ENCODE measurements around the gene KRTAP10-3. TPM values are rescaled to one million over a fixed set of nuclear protein-coding genes. Genes with fewer than 3 reads are reported as not detected.

The KRTAP10-3 gene
- total RNA-seq, 1 experiment from 2014 or later = not detected

DNA sequence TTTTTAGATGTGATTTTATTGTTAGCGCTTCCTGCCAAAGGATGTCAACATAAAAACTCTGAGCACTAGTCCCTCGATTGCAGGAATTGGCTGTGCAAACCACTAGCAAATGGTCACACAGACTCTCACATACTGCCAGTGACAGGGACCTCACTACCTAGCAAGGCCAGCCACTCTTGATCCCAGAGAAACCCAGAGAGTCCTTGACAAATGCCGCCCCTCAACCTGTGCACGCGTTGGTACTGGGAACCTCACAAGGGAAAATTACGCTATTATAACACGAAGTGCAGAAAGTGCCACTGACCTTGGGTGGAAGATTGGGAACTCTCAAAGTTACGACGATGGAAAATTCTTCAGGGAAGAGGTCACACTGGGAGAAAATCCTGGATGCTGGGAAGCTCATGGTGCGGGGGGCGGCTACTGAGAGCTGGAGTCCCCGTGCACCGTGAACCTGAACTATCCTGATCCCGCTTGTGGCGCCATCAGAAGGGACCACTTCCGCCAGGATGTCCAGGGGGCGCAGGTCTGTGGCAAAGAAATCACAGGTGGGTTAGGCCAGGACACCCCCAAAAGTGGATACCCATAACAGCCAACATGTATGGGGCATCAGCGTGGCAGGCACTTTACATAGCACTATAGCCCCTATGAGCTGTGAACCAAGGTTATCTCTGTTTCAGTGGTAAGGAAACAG lies 9.0 kb upstream of the KRTAP10-3 start:
- H3K4me2 ChIP-seq (ENCODE audit: low read length) = no peak overlapping the region
- no peak overlapping the region for H3K9ac ChIP-seq (ENCODE audit: low read length)
- no TSS peak for BruUV-seq (replicated peaks)
- peaks cover 5% of the 10 kb centered on the region; the same call in 1 of the 2 replicates for H3K9me3 ChIP-seq (ENCODE audit: low read length)
- no peak overlapping the region for H3K27ac ChIP-seq (ENCODE audit: low read length)
- no peak for TF ChIP-seq EZH2phosphoT487 (IDR thresholded peaks at IDR 0.05; ENCODE audit: borderline replicate concordance, low read length)
- no peak for TF ChIP-seq EZH2 (IDR thresholded peaks at IDR 0.05; ENCODE audit: low read length, unreplicated experiment)
- TF ChIP-seq, protein P1, sequence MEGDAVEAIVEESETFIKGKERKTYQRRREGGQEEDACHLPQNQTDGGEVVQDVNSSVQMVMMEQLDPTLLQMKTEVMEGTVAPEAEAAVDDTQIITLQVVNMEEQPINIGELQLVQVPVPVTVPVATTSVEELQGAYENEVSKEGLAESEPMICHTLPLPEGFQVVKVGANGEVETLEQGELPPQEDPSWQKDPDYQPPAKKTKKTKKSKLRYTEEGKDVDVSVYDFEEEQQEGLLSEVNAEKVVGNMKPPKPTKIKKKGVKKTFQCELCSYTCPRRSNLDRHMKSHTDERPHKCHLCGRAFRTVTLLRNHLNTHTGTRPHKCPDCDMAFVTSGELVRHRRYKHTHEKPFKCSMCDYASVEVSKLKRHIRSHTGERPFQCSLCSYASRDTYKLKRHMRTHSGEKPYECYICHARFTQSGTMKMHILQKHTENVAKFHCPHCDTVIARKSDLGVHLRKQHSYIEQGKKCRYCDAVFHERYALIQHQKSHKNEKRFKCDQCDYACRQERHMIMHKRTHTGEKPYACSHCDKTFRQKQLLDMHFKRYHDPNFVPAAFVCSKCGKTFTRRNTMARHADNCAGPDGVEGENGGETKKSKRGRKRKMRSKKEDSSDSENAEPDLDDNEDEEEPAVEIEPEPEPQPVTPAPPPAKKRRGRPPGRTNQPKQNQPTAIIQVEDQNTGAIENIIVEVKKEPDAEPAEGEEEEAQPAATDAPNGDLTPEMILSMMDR (conservative IDR thresholded peaks at IDR 0.05; ENCODE audit: low read depth, low read length) = no peak
- POLR2A ChIA-PET (ENCODE audit: unreplicated experiment) = no interaction called here
- intact Hi-C loops (cut with micrococcal nuclease) = no loop called here
- CTCF ChIA-PET = no interaction called here
- no peaks in the 10 kb centered on the region for H3K79me2 ChIP-seq (ENCODE audit: low read length)
- H3K9me2 ChIP-seq (replicated peaks; ENCODE audit: low read length) = no peaks in the 10 kb centered on the region
- H3K4me1 ChIP-seq (ENCODE audit: insufficient read depth, low read length) = no peaks in the 10 kb centered on the region
- no peaks in the 10 kb centered on the region for H3K27me3 ChIP-seq (ENCODE audit: low read length)
- no peak overlapping the region for H3K4me3 ChIP-seq (ENCODE audit: low read length)
- H3F3A ChIP-seq (ENCODE audit: low read length, unreplicated experiment) = no peaks in the 10 kb centered on the region
- H3K36me3 ChIP-seq (ENCODE audit: low read depth, low read length) = no peaks in the 10 kb centered on the region
- no peak overlapping the region for H2AFZ ChIP-seq (ENCODE audit: low read length)
- ATAC-seq (no peak), DNase-seq (no peak)
- H4K20me1 ChIP-seq (ENCODE audit: low read length) = no peaks in the 10 kb centered on the region

DNA sequence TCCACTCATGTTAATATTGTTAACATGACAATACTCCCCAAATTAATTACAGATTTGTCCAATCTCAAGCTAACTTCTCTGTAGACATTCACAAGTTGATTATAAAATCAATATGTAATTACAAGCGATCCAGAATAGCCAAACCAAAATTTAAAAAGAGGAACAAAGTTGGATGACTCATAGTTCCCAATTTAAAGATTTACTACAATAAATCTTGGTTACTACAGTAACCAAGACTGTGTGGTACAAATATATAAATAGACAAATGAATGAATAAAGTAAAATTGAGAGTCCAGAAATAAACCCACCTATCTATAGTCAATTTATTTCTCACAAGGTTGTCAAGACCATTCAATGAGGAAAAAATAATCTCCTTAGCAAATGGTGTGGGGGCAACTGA lies 7.8 kb upstream of the KRTAP10-3 start:
- H3K9me3 ChIP-seq (ENCODE audit: low read length) = peaks cover 5% of the 10 kb centered on the region; the same call in 1 of the 2 replicates
- no peak overlapping the region for H3K4me3 ChIP-seq (ENCODE audit: low read length)
- H3K36me3 ChIP-seq (ENCODE audit: low read depth, low read length) = no peaks in the 10 kb centered on the region
- BruUV-seq (replicated peaks) = no TSS peak
- ATAC-seq (no peak), DNase-seq (no peak)
- H4K20me1 ChIP-seq (ENCODE audit: low read length) = no peaks in the 10 kb centered on the region
- no peaks in the 10 kb centered on the region for H3K9me2 ChIP-seq (replicated peaks; ENCODE audit: low read length)
- no peak overlapping the region for H3K9ac ChIP-seq (ENCODE audit: low read length)
- H3K27me3 ChIP-seq (ENCODE audit: low read length) = no peaks in the 10 kb centered on the region
- no peaks in the 10 kb centered on the region for H3K79me2 ChIP-seq (ENCODE audit: low read length)
- intact Hi-C loops (cut with micrococcal nuclease) = no loop called here
- no peak overlapping the region for H3K4me2 ChIP-seq (ENCODE audit: low read length)
- TF ChIP-seq, protein P1 (conservative IDR thresholded peaks at IDR 0.05; ENCODE audit: low read depth, low read length) = no peak
- no peak for TF ChIP-seq EZH2phosphoT487 (IDR thresholded peaks at IDR 0.05; ENCODE audit: borderline replicate concordance, low read length)
- no peak for TF ChIP-seq EZH2 (IDR thresholded peaks at IDR 0.05; ENCODE audit: low read length, unreplicated experiment)
- no peaks in the 10 kb centered on the region for H3K4me1 ChIP-seq (ENCODE audit: insufficient read depth, low read length)
- POLR2A ChIA-PET (ENCODE audit: unreplicated experiment) = no interaction called here
- no peak overlapping the region for H2AFZ ChIP-seq (ENCODE audit: low read length)
- H3F3A ChIP-seq (ENCODE audit: low read length, unreplicated experiment) = no peaks in the 10 kb centered on the region
- no peak overlapping the region for H3K27ac ChIP-seq (ENCODE audit: low read length)
- CTCF ChIA-PET = no interaction called here

DNA sequence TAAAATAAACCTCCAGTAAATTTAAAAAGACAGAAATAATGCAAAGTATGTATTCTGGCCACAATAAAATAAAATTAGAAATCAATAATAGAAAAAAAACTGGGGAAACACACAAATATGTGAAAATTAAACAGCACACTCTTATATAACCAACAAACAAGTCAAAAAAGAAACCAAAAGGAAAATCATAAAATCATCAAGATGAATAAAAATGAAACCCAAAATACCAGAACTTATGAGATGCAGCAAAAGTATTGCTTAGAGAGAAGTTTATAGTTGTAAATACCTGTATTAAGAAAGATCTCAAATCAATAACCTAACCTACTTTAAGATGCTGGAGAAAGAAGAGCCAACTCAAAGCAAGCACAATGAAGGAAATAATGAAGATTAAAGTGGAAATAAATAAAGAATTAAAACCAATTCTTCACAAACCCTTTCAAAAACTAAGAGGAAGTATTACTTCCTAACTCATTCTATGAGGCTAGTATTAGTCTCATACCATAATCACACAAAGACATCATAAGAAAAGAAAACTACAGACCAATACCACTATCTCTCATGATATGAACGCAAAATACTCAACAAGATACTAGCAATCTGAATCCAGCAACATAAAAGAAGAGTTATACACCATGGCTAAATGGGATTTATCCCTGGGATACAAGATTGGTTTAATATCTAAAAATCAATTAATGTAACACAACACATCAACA lies 6.4 kb upstream of the KRTAP10-3 start:
- no peaks in the 10 kb centered on the region for H4K20me1 ChIP-seq (ENCODE audit: low read length)
- POLR2A ChIA-PET (ENCODE audit: unreplicated experiment) = no interaction called here
- H3K9ac ChIP-seq (ENCODE audit: low read length) = no peak overlapping the region
- no peaks in the 10 kb centered on the region for H3K9me2 ChIP-seq (replicated peaks; ENCODE audit: low read length)
- H3K36me3 ChIP-seq (ENCODE audit: low read depth, low read length) = no peaks in the 10 kb centered on the region
- H3K79me2 ChIP-seq (ENCODE audit: low read length) = no peaks in the 10 kb centered on the region
- DNase-seq (no peak), ATAC-seq (no peak)
- H2AFZ ChIP-seq (ENCODE audit: low read length) = no peak overlapping the region
- no peak overlapping the region for H3K27ac ChIP-seq (ENCODE audit: low read length)
- H3K9me3 ChIP-seq (ENCODE audit: low read length) = no peaks in the 10 kb centered on the region
- H3K4me2 ChIP-seq (ENCODE audit: low read length) = no peak overlapping the region
- intact Hi-C loops (cut with micrococcal nuclease) = no loop called here
- CTCF ChIA-PET = no interaction called here
- no peaks in the 10 kb centered on the region for H3F3A ChIP-seq (ENCODE audit: low read length, unreplicated experiment)
- BruUV-seq (replicated peaks) = no TSS peak
- no peak overlapping the region for H3K4me3 ChIP-seq (ENCODE audit: low read length)
- TF ChIP-seq EZH2phosphoT487 (IDR thresholded peaks at IDR 0.05; ENCODE audit: borderline replicate concordance, low read length) = no peak
- no peak for TF ChIP-seq EZH2 (IDR thresholded peaks at IDR 0.05; ENCODE audit: low read length, unreplicated experiment)
- TF ChIP-seq, protein P1 (conservative IDR thresholded peaks at IDR 0.05; ENCODE audit: low read depth, low read length) = no peak
- no peaks in the 10 kb centered on the region for H3K4me1 ChIP-seq (ENCODE audit: insufficient read depth, low read length)
- no peaks in the 10 kb centered on the region for H3K27me3 ChIP-seq (ENCODE audit: low read length)

All from PC-3 (cell line).